NCI-H2196 treated with DMSO at 0.1 percent for 48 hours (cell line): ENCODE measurements around the gene STMND1.
"Not testable (repeated sequence)": the region's sequence is repeated elsewhere in the genome, so short reads cannot be mapped to it uniquely, and the experiment has no call there.

Experiments used
- DNase-seq: peaks from one replicate; lab custom pipeline; 2025; ENCODE audit not compliant: unreplicated experiment; lab: John Stamatoyannopoulos, UW

STMND1 gene

DNA sequence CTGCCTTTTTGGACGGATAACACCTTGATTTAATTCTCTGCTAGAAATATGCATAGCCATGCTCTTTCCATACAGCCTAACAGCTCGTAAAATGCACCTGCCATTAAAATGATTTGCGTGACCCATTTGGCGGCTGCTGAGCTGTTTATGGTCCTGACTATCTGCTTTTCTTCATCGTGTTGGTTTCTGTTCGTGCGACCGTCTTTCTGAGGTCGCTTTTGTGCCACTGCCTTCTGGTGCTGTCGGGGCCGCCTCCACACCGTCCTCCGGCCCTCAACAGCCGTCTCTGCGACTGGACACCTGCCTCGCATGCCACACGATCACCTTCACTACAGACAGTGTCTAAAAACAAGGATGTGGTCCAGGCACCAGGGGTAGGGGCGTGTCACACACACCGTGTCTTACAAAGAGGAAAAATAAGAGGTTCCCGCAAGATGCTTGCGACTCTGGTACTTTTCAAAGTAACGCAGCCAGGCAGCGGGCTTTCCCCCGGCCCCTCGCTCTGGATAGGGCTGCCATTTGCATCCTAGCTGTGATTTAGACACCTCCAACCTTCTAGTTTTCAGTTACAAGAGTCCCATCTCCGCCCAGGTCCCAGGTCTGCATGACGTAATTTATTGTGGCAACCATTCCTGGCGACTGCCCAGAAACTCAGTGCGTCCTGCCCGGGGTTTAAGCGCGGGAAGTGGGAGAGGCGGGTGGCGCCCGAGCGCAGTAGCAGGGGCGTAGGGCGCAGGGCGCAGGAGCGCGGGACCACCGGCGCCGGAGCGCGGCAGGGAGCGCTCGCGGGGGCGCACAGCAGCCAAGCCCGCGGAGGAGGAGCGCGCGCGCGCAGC is at the start of gene STMND1:
Gene STMND1 (plus strand): TSS at position 629 of the 836 bp plus-strand sequence. CDS start 208 bp downstream, outside the sequence.
- DNase-seq = peak; percentile 4

DNA sequence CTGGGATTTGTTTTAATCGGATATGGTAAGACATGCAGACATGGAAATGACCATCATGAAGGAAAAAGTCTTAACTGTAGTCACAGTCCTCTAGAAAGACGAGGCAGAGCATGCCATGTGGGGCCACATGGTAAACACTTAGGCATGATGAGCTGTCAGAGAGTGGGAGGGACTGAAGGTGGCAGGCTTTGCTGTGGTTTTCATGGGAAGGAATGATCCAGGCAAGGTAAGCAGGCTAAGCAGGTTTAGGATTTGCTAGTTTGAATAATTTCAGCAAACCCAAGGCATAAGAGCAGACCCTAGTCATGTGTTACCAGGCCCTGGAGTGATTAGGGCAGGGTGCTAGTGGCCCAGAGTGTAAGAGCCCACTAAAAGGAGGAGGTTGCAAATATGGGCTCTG is 47.2 kb upstream of the STMND1 start:
- DNase-seq = no peak

DNA sequence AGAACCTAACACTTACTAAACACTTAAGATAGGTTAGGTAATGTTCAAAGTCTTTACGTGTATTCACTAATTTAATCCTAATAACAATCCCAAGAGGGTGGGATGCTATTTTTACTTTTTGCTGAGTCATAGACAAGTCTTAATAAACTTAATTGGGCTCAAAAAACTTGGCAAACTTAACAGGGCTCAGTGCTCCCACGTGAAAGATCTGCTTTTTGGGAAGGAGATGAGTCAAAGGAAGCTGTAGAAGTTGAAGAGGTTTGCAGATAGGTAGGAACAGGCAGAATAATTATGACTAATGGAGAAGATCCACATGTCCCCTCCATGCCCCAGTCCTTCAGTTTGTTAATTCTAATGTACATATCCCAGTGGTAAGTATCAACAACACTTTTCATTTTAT is 44.5 kb upstream of the STMND1 start:
- DNase-seq = no peak

DNA sequence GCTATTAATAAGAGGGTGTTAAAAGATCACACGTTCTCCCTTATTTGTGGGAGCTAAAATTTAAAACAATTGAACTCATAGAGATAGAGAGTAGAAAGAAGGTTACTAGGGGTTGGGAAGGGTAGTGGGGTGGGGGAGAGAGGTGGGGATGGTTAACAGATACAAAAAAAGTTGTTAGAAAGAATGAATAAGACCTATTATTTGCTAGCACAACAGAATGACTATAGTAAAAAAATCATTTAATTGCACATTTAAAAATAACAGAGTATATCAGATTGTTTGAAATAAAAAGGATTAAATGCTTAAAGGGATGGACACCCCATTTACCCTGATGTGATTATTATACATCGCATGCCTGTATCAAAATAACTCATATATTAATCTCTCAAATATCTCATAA is 43.3 kb upstream of the STMND1 start:
- no peak for DNase-seq

DNA sequence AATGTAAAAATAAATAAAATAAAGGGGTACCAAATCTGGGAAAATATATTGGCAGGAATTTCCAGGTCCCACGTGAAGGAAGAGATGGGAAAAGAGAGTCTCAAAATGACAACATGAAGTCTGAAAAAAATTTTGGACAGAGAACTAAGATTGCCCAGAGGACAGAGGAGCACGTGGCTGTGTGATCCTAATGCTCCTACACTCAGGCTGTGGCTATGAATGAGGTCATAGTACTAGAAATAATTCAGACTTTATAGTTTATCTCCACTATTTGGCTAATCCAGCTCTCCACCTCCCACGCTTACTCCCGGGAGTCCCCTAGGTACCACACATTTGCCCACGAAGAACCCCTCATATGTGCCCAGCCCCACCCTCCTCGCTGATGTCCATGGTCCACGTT is 42.8 kb upstream of the STMND1 start:
- no peak for DNase-seq

DNA sequence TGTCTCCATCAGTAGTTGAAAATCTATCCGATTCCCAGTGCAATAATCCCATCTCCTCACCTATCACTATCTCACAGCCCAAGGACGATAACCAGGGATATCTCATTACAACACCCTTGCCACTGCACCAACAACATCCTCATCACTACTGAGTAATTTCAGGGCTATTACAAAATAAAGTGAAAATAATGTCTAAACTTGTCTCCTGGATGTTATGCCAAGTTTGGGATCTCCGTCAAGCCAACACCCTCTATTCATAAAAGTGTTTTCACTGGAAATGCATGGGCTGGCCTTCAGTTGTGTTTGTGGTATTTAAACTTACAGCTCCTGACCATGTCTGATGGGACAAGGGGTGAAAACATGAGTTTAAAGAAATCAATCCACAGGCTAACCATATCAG is 42.0 kb upstream of the STMND1 start:
- no peak for DNase-seq

DNA sequence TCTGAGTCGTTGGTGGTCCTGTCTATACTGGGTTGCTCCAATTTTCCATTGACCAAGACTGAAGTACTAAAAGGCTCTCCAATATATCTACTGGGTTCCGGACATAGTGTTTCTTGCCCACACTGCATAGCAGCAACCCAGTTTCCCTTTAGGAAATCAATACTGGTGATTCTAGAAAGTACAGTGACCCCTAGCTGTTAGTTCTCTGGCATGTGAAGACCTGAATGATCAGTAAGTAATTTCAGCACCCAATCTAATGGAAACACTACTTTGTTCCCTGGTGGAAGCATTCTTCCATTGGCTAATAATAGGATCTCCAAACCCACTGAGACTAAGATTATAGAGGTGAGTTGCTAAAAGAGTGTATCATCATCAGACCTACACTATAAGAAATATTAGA is 40.8 kb upstream of the STMND1 start:
- DNase-seq = no peak

DNA sequence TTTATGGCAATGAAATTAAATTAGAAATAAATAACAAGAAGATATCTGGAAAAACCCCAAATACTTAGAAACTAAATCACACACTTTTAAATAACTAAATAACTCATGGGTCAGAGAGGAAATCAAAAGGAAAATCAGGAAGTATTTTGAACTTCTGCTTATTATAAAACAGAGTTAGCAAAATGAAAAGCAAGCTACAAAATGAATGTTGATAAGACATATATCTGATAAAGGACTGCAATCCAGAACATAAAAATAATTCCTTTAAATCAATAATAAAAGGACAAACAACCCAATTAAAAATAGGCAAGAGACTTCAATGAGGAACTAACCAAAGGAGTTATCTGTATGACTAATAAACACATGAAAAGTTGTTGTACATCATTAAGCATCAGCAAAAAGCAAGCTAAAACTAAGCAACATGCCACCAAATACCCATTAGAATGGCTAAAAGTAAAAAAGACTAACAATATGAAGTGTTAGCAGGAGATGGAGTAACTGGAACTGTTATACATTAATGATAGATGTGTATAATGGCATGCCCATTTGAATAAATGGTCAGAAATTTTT is 38.9 kb upstream of the STMND1 start:
- DNase-seq = no peak

DNA sequence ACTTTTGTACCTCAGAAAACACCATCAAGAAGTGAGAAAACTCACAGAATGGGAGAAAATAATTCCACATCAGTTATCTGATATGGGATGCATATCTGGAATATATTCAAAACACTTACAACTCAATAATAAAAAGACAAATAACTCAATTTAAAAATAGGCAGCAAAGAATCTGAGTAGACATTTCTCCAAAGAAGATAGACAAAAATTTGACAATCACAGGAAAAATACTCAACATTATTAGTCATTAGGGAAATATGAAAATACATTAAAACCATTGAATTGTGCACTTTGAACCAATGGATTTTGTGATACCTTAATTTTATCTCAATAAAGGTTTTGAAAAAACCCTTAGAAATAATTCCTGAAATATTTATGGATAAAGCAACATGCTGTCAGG is 36.9 kb upstream of the STMND1 start:
- no peak for DNase-seq

DNA sequence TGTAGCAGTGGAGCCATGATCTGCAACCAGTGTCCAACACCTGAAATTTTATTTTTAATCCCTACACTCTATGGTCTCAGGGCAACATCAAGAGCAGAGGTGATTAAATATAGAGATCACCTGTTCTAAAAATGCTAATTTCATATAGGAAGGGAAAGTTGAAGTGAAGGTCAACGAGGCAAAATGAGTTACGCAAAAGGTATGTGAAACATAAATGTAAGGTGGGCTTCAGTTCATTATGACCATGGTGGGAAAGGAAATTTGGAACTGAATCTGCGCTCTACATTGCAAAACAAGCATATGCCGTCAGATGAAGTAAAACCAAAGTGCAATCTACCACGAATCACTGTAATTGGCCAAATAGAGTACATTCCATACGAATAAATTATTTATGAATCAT is 35.2 kb upstream of the STMND1 start:
- no peak for DNase-seq

DNA sequence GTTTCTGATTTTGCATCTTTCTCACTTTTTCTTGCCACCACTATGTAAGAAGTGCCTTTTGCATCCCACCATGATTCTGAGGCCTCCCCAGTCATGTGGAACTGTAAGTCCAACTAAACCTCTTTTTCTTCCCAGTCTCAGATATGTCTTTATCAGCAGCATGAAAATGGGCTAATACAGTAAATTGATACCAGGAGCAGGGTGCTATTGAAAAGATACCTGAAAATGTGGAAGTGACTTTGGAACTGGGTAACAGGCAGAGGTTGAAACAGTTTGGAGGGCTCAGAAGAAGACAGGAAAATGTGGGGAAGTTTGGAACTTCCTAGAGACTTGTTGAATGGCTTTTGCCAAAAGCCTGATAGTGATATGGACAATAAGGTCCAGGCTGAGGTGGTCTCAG is 32.9 kb upstream of the STMND1 start:
- DNase-seq = not testable (repeated sequence)

DNA sequence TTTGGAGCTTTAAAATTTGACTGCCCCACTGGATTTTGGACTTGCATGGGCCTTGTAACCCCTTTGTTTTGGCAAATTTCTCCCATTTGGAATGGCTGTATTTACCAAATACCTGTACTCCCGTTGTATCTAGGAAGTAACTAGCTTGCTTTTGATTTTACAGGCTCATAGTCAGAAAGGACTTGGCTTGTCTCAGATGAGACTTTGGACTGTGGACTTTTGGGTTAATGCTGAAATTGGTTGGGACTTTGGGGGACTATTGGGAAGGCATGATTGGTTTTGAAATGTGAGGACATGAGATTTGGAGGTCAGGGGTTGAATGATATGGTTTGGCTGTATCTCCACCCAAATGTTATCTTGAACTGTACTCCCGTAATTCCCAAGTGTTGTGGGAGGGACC is 31.4 kb upstream of the STMND1 start:
- DNase-seq = not testable (repeated sequence)

DNA sequence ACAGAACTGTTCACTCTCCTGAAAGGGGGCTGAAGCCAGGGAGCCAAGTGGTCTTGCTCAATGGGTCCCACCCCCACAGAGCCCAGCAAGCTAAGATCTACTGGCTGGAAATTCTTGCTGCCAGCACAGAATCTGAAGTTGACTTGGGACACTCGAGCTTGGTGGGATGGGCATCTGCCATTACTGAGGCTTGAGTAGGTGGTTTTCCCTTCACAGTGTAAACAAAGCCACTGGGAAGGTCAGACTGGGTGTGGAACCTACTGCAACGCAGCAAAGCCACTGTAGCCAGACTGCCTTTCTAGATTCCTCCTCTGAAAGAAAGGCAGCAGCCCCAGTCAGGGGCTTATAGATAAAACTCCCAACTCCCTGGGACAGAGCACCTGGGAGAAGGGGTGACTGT is 28.3 kb upstream of the STMND1 start:
- DNase-seq = not testable (repeated sequence)

DNA sequence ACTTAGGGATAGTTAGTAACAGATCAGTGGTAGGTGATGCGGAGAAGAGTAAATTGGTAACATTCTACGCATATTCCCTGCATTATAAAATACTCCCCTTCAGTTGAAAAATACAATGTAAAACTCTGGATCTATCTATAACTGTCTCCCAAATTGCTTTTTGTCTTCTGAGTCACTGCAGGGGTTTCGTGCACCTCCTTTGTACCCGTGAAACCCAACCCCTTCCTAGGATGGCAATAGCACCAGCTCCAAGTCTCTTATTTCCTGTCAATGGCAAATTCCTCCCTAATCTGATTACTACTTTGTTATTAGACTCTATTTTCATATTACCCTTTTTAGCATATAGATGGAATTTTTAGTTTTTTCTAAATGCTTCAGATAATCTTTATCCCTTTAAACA is 20.6 kb upstream of the STMND1 start:
- no peak for DNase-seq

DNA sequence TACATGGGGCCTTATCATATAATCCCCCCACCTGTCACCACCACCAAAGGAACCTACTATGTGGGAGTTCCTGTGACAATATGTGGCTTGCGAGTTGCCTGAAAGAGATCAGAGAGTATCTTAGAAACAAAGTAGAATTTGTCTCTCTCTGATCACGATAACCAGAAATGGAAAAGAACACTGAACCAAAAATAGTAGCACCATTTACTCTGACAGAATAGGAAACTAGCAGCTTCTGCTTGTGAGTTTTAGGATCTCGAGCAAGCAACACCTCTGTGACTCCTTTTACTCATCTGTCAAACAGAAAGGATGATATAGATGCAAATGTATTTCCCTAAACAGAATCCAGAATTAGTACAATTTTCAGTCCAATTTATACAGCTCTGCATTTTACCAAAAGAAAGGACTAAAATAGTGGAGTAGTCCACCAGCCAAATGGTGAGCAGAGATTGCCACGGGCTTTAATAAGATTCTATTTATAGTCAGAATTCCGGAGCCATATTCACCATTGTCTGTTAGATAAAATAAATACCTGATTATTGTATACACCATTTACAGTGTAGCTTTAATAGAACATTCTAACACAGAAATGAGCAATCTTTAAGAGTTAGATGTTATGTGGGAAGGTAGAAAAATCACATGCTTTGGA is 19.9 kb upstream of the STMND1 start:
- DNase-seq = no peak

DNA sequence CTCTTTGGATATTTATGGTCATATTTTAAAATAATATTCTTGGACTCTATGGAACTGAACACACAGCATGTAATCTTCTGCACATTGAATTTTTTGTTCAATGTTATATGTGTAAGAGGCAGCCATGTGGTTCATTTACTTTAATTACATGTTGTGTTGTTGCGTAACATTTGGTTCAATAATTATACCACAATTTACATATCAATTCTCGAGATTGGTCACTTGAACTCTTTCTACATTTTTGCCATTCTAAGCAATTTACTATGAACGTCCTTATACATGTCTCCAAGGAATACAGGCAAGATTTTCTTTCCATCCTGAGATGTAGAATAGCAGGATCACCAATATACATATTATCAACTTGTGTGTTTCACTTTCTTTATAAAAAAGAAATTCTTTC is 18.5 kb upstream of the STMND1 start:
- DNase-seq = no peak

DNA sequence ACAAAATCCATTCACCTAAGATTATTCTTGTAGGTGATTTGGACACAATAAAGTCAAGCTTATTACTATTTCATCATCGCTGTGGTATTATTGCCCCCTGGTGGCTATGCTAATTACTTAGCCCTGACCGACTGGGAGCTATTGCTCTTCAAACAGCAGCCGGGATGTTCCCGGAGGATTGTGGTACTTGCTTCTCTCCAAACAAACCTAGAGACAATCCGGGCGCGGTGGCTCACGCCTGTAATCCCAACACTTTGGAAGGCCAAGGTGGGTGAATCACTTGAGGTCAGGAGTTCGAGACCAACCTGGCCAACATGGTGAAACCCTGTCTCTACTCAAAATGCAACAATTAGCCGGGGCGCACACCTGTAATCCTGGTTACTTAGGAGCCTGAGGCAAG is 15.4 kb upstream of the STMND1 start:
- DNase-seq = no peak

DNA sequence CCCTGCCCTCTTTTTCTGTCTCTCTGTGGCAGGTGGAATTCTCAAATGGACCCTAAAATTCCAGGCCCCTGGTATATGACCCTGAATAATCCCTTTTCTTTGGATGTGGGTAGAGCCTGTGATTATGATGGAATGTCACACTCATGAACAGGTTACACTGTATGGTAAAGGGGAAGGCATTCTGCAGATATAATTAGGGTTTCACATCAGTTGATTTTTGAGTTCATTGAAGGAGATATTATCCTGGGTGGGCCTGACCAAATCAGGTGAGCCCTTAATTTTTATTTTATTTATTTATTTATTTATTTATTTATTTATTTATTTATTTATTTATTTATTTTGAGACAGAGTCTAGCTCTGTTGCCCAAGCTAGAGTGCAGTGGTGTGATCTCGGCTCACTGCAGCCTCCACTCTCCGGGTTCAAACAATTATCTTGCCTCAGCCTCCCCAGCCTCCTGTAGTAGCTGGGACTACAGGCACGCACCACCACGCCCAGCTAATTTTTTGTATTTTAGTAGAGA is 13.7 kb upstream of the STMND1 start:
- DNase-seq = no peak

DNA sequence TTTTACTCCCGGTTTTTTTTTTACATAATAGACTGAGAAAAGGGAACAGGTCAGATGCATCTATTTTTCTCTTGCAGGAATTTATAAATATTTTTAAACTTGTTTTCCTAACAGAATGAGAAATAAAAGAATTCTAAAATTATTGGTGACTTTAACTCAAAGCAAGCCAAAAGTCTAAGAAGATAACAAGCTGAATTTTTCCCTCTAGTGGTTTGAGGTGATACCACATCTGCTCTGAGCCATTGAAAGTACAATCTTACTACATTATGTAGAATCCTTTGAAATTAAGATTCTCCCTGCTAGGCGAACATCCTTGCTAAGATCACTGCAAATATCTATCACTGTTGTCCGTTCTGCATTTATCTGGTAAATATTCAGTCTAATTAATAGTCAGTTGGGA is 10.7 kb upstream of the STMND1 start:
- DNase-seq = no peak

DNA sequence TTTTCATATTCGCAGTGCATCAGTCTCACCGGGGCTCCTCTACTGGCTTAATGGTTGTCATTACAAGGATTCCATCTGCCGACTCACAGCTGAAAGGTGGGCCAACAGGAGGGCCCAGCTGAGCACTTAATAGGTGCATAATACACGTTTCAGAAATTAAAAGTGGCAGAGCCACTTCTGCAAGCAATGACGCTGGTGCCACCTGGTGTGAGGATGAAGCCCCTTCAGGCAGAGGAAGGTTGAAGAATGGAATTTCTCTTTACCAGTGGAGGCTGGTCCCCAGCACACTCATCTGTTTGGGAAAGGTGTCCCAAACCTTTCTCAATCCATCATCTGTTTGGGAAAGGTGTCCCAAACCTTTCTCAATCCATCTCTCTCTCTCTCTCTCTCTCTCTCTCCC is 8.2 kb upstream of the STMND1 start:
- no peak for DNase-seq

DNA sequence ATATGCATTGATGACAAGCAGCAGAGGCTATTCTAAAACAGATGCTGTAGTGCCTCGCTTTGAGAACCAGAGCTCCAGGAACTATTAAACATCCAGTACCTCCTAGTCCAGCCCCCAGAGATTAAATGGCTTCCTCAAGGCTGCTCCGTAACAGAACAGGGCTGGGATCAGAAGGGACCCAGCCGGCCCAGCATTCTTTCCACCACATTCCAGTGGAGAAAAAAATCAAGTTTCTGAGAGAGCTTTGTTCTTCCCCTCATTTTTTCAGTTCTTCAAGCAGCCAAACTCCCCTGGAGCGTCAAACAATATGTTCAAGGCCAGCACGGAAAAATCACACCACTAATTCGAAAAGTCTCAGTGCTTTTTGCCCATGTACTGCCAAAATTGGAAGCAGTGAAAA is 5.8 kb upstream of the STMND1 start:
- DNase-seq = no peak

DNA sequence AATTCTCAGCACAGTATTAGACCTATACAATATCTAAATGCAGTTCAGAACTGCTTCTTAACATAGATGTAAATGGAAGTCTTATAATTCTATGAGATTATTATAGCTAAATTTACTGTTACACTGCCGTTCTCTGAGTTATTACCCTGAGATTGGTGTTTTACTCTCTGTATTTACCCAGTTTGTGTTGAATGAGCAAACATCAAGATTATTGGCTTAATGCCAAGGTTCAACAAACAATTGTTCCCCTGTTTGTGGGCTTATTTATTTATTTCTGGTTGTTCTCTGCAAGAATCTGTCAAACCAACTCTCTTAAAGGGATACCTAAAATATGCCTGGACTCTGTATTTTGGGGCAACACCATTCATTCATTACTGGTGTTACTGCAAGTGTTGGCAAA is 5.2 kb upstream of the STMND1 start:
- no peak for DNase-seq
